Spleen (tissue), 11 donors: ENCODE data around the gene KLF2. TPM values are rescaled to one million over a fixed set of nuclear protein-coding genes. Genes with fewer than 3 reads are reported as not detected.

Experiments
- DNase-seq: peaks from one replicate; pipeline ENCODE4 v3.0.0-alpha.2; 2020
- H3K27ac ChIP-seq, 8 donors: fragments of 200-600 bp; sonication (generic) in 7 of 8; 1 replicate in 4 of 8; 2 replicates in 4 of 8; pipeline versions ENCODE4 v1.5.0 to v1.8.0; 2016 to 2021; ENCODE audit warnings: inconsistent platforms in 4 of 8, mild to moderate bottlenecking in 4 of 8, moderate library complexity in 1 of 8
- H3K27me3 ChIP-seq, 7 donors: fragments of 200-600 bp; sonication (generic) in 6 of 7; replicated peaks in 1 of 7; 1 replicate in 4 of 7; 2 replicates in 3 of 7; pipeline versions ENCODE4 v1.5.0 to v1.8.0; 2016 to 2021; ENCODE audit warnings: inconsistent platforms in 3 of 7, mild to moderate bottlenecking in 1 of 7
- H3K36me3 ChIP-seq, 6 donors: fragments of 200-600 bp; sonication (generic) in 5 of 6; 1 replicate in 4 of 6; 2 replicates in 2 of 6; pipeline versions ENCODE4 v1.5.0 to v1.8.0; 2016 to 2021; ENCODE audit warnings: inconsistent platforms in 2 of 6
- H3K4me1 ChIP-seq, 6 donors: fragments of 200-600 bp; sonication (generic) in 5 of 6; 1 replicate in 3 of 6; 2 replicates in 3 of 6; pipeline versions ENCODE4 v1.5.0 to v1.8.0; 2016 to 2021; ENCODE audit warnings: inconsistent platforms in 3 of 6
- H3K4me3 ChIP-seq, 8 donors: fragments of 200-600 bp; sonication (generic) in 7 of 8; 1 replicate in 4 of 8; 2 replicates in 4 of 8; pipeline versions ENCODE4 v1.5.0 to v1.8.0; 2016 to 2021; ENCODE audit warnings: inconsistent platforms in 4 of 8, mild to moderate bottlenecking in 4 of 8, moderate library complexity in 2 of 8
- H3K9me3 ChIP-seq, 8 donors: fragments of 200-600 bp; sonication (generic) in 7 of 8; 1 replicate in 4 of 8; 2 replicates in 4 of 8; pipeline versions ENCODE4 v1.5.0 to v1.8.0; 2016 to 2021; ENCODE audit warnings: inconsistent platforms in 4 of 8
- POLR2A ChIP-seq, 3 donors: fragments of 450-650 bp; IDR thresholded peaks; one replicate each; pipeline ENCODE4 v1.5.1; 2017; ENCODE audit warnings: antibody characterized with exemption in 3 of 3, mild to moderate bottlenecking in 1 of 3
- POLR2AphosphoS5 ChIP-seq, 3 donors: sonication (generic); formaldehyde crosslinking; IDR thresholded peaks; one replicate each; pipeline ENCODE4 v1.5.1; 2017; ENCODE audit warnings: antibody characterized with exemption in 3 of 3
- WGBS, 5 donors: extraction: QIAGEN DNeasy Blood & Tissue Kit in 3 of 5; methylation state at CpG; one replicate each; pipeline versions ENCODE4 v1.1.5 to v1.1.7; 2013 to 2018; 5-methylcytosine and 5-hydroxymethylcytosine counted together
- intact Hi-C: fragments of 100-400 bp; cut with DNase I; formaldehyde crosslinking; loops from one replicate; pipeline ENCODE4 v1.15.0; 2023; ENCODE audit warnings: low total_unique reads
- polyA plus RNA-seq, 3 donors: library from polyadenylated mRNA; stranded (reverse); fragments of 200-250 nt; gene quantifications; one replicate each; pipeline ENCODE4 v1.2.1, GENCODE V29; 2013
- total RNA-seq, 7 donors: library from RNA; depleted of rRNA in 3 of 7; stranded (reverse); fragments of >200 nt in 3 of 7; fragmentation: NEBNext Ultra II Directional in 4 of 7; extraction: Animal tissue kit (Norgen Biotek cat#: 25700) in 4 of 7; gene quantifications; one replicate each; pipeline versions ENCODE4 v1.1.0 to v1.2.1, GENCODE V29; 2016 to 2021
- TF ChIP-seq, protein P1 (sequence below), 11 experiments: fragments of 200-600 bp in 7 of 11; fragments of 450-650 bp in 4 of 11; sonication (generic) in 4 of 11; IDR thresholded peaks in 8 of 11; conservative IDR thresholded peaks in 3 of 11; 1 replicate in 7 of 11; 2 replicates in 4 of 11; pipeline versions ENCODE4 v1.4.0 to v1.8.0; 2016 to 2021; ENCODE audit warnings: antibody characterized with exemption in 11 of 11, inconsistent platforms in 4 of 11, mild to moderate bottlenecking in 1 of 11
- donor health status: healthy with polysubstance abuse.
- donor health status: DM: no; HTN: no; CAD: no; lungs with moderate emphysema.
- donor health status: DM: no; HTN: no; CAD: no.
- donor health status: Bipolar disorder and iron deficiency.
- donor health status: healthy.
- donor health status: DM: no; HTN: no; CAD: no.
- donor health status: DM: yes; HTN: yes; CAD: no.

Gene KLF2
- total and polyA plus RNA-seq, 10 donors: 9.7 to 179 (median 105) TPM

- Histone ChIP-seq H3K9me3 (no peaks in the 10 kb centered on the region), H3K27ac (peak overlapping the region in 1 of 8 donors; percentile 46), H3K27me3 (no peaks in the 10 kb centered on the region), H3K4me1 (peaks cover 46 to 93% (median 64%) of the 10 kb centered on the region in 6 donors), H3K36me3 (peaks cover 0 to 81% (median 19%) of the 10 kb centered on the region in 6 donors), H3K4me3 (no peak overlapping the region)
- peak; percentile 73 for DNase-seq
- intact Hi-C loops: no loop called here
- TF ChIP-seq POLR2A (IDR thresholded peaks at IDR 0.05) (no peak), POLR2AphosphoS5 (IDR thresholded peaks at IDR 0.05) (no peak)
- TF ChIP-seq, protein P1, sequence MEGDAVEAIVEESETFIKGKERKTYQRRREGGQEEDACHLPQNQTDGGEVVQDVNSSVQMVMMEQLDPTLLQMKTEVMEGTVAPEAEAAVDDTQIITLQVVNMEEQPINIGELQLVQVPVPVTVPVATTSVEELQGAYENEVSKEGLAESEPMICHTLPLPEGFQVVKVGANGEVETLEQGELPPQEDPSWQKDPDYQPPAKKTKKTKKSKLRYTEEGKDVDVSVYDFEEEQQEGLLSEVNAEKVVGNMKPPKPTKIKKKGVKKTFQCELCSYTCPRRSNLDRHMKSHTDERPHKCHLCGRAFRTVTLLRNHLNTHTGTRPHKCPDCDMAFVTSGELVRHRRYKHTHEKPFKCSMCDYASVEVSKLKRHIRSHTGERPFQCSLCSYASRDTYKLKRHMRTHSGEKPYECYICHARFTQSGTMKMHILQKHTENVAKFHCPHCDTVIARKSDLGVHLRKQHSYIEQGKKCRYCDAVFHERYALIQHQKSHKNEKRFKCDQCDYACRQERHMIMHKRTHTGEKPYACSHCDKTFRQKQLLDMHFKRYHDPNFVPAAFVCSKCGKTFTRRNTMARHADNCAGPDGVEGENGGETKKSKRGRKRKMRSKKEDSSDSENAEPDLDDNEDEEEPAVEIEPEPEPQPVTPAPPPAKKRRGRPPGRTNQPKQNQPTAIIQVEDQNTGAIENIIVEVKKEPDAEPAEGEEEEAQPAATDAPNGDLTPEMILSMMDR (IDR thresholded peaks at IDR 0.05 in 8 of 11, conservative IDR thresholded peaks at IDR 0.05 in 3 of 11): no peak
- WGBS, 5 donors: 94 to 97% (median 95%) methylated on average over 6 to 9 of the region's 9 CpGs
Measured at GRCh38 chr19:16377521-16377920, 52.9 kb downstream of the KLF2 start.

Other genes with a start within 250 kb of the KLF2 start
- 100 to 1,000 TPM; 352 to 760 (median 443) TPM for gene TPM4, start 248.3 kb upstream of the KLF2 start, total RNA-seq
- 100 to 1,000 TPM; 181 to 403 (median 238) TPM for gene TPM4, start 248.3 kb upstream of the KLF2 start, polyA plus RNA-seq
- 100 to 1,000 TPM in 2 of 7 donors, 10 to 100 TPM in 5; 71.9 to 104 (median 89.8) TPM for gene RAB8A, start 212.9 kb upstream of the KLF2 start, total RNA-seq
- gene RAB8A, start 212.9 kb upstream of the KLF2 start, polyA plus RNA-seq: 10 to 100 TPM; 31.5 to 45.5 (median 34.0) TPM
- gene HSH2D, start 181.1 kb upstream of the KLF2 start, total RNA-seq: 10 to 100 TPM; 39.6 to 89.2 (median 51.4) TPM
- gene HSH2D, start 181.1 kb upstream of the KLF2 start, polyA plus RNA-seq: 100 to 1,000 TPM in 1 of 3 donors, 10 to 100 TPM in 2; 66.1 to 119 (median 75.2) TPM
- not detected for gene CIB3, start 151.3 kb upstream of the KLF2 start, total RNA-seq
- gene CIB3, start 151.3 kb upstream of the KLF2 start, polyA plus RNA-seq: under 1 TPM in 1 of 3 donors, not detected in 2; 0.49 TPM
- 100 to 1,000 TPM in 1 of 7 donors, 10 to 100 TPM in 6; 45.8 to 105 (median 69.1) TPM for gene FAM32A, start 139.4 kb upstream of the KLF2 start, total RNA-seq
- 10 to 100 TPM; 60.0 to 89.5 (median 79.9) TPM for gene FAM32A, start 139.4 kb upstream of the KLF2 start, polyA plus RNA-seq
- 10 to 100 TPM; 54.1 to 82.8 (median 67.2) TPM for gene AP1M1, start 126.9 kb upstream of the KLF2 start, total RNA-seq
- gene AP1M1, start 126.9 kb upstream of the KLF2 start, polyA plus RNA-seq: 10 to 100 TPM; 27.9 to 39.7 (median 34.6) TPM
- 10 to 100 TPM; 28.3 to 81.7 (median 50.3) TPM for gene EPS15L1, start 147.1 kb downstream of the KLF2 start, total RNA-seq
- gene EPS15L1, start 147.1 kb downstream of the KLF2 start, polyA plus RNA-seq: 10 to 100 TPM; 17.0 to 29.3 (median 20.0) TPM
- not detected for gene CALR3, start 171.3 kb downstream of the KLF2 start, total RNA-seq
- gene CALR3, start 171.3 kb downstream of the KLF2 start, polyA plus RNA-seq: under 1 TPM; 0.07 to 0.10 (median 0.08) TPM
- gene C19orf44, start 171.6 kb downstream of the KLF2 start, total RNA-seq: 1 to 10 TPM; 3.1 to 7.5 (median 4.8) TPM
- gene C19orf44, start 171.6 kb downstream of the KLF2 start, polyA plus RNA-seq: 1 to 10 TPM; 2.3 to 4.3 (median 3.8) TPM
- 10 to 100 TPM; 19.7 to 55.6 (median 43.8) TPM for gene CHERP, start 217.6 kb downstream of the KLF2 start, total RNA-seq
- gene CHERP, start 217.6 kb downstream of the KLF2 start, polyA plus RNA-seq: 10 to 100 TPM; 14.3 to 32.5 (median 16.7) TPM
- gene SLC35E1, start 247.6 kb downstream of the KLF2 start, total RNA-seq: 10 to 100 TPM; 26.8 to 36.6 (median 33.0) TPM
- 10 to 100 TPM; 13.2 to 21.8 (median 16.4) TPM for gene SLC35E1, start 247.6 kb downstream of the KLF2 start, polyA plus RNA-seq